SH-SY5Y (cell line): ENCODE results near the gene SLC24A4.

Source experiments
- GATA2 ChIP-seq: IDR thresholded peaks from 2 replicates; pipeline ENCODE4 v1.6.1; 2011; ENCODE audit warnings: mild to moderate bottlenecking, low read depth, low read length
- GATA3 ChIP-seq: IDR thresholded peaks from 2 replicates; pipeline ENCODE4 v1.6.1; 2011; ENCODE audit warnings: low read depth, mild to moderate bottlenecking, low read length, moderate library complexity

GRCh38 chr14:92310776-92311375 is 12.1 kb upstream of the SLC24A4 start:
- TF ChIP-seq GATA3 (no peak), GATA2 (no peak)
